ENCODE data around the gene IFT122.

GRCh38 chr3:129428007-129428375, 12.0 kb upstream of the IFT122 start:
- TF ChIP-seq JUN (IDR thresholded peaks at IDR 0.05; ENCODE audit: borderline replicate concordance, insufficient read depth, insufficient read length, low read depth), result no peak
- no peak for TF ChIP-seq POLR2A (IDR thresholded peaks at IDR 0.05; ENCODE audit: low read depth, low read length)

Data from endothelial cell of umbilical vein (primary cell).